Fibroblast of skin of abdomen (primary cell): ENCODE measurements around the gene INMT.

Experiments used
- DNase-seq: peaks from one replicate; pipeline ENCODE4 v3.0.0-alpha.2; 2013

Gene INMT

GRCh38 chr7:30788640-30789333, 36.9 kb downstream of the INMT start:
- DNase-seq: no peak

GRCh38 chr7:30789334-30789711, 37.4 kb downstream of the INMT start:
- peak; percentile 84 for DNase-seq

GRCh38 chr7:30790356-30790755, 38.4 kb downstream of the INMT start:
- DNase-seq: peak; percentile 25

- no peak for DNase-seq
Measured at GRCh38 chr7:30791114-30791513, 39.2 kb downstream of the INMT start.

GRCh38 chr7:30795161-30795948, 43.4 kb downstream of the INMT start:
- DNase-seq: no peak

- DNase-seq: peak; percentile 55
Measured at GRCh38 chr7:30796105-30796869, 44.4 kb downstream of the INMT start.

GRCh38 chr7:30797176-30798040, 45.5 kb downstream of the INMT start:
- no peak for DNase-seq

GRCh38 chr7:30799206-30799975, 47.5 kb downstream of the INMT start:
- DNase-seq: peak; percentile 89

GRCh38 chr7:30799976-30800661, 48.2 kb downstream of the INMT start:
- no peak for DNase-seq

GRCh38 chr7:30800785-30801252, 48.9 kb downstream of the INMT start:
- DNase-seq: peak; percentile 80

- DNase-seq: no peak
Measured at GRCh38 chr7:30802812-30803211, 50.9 kb downstream of the INMT start.

GRCh38 chr7:30804078-30804661, 52.2 kb downstream of the INMT start:
- DNase-seq: peak; percentile 89

GRCh38 chr7:30805081-30805691, 53.3 kb downstream of the INMT start:
- no peak for DNase-seq

- DNase-seq: no peak
Measured at GRCh38 chr7:30805931-30806330, 54.0 kb downstream of the INMT start.
